GM18511 (cell line): ENCODE measurements around the gene CKB.
A peak's percentile ranks its signal among the peaks of the same experiment; 100 is the strongest.

ENCODE experiments used
- ATAC-seq: cut with Tn5 transposase; IDR thresholded peaks from one replicate; pipeline ENCODE4 v1.9.1; 2021; ENCODE audit warnings: mild to moderate bottlenecking, moderate library complexity; ENCODE audit not compliant: unreplicated experiment

CKB gene

DNA sequence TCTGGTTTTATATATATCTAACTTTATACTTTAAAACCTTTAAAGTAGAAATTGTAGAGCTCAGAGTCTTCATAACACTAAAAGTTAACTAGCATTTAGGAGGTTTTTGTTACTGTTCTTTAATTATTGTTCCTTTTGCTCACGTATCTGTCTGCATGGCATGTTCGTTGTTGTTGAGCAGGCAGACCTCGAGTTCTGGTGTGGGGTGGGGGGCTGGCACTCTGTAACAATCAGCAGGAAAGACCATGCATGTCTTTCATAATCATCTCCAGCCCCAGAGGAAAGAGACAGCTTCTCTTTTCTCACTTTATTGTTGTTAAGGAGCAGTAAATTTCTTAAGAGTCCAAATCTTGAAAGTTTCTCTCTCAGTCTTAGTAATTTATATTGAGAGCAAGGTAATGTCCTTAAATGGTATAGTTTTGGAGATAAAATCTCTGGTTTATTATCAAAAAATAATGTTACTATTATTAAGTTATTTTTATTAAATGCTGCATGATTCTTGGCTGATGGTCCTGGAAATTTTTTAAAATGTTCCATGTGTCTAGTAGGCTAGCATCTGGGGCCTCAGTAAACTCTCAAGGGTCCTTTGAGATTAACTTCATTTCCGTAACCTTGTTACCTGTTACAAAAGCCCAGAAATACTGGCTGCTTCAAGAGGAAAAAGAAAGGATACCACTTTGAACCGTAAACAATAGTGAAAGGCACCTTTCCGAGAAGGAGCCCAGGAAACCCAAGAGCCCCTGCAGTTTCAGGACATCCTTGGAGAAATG is 30.3 kb downstream of the CKB start:
- no peak for ATAC-seq

DNA sequence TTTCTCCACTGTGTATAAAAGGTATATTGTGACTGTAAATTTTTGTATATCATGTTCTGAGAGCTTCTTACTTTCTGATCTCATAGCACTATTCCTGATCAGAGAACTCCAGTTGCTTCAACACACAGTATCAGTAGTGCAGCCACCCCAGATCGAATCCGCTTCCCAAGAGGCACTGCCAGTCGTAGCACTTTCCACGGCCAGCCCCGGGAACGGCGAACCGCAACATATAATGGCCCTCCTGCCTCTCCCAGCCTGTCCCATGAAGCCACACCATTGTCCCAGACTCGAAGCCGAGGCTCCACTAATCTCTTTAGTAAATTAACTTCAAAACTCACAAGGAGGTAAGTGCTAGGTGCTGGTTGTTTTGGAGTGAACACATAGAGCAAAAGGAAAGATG is 30.9 kb downstream of the CKB start:
- ATAC-seq: no peak

DNA sequence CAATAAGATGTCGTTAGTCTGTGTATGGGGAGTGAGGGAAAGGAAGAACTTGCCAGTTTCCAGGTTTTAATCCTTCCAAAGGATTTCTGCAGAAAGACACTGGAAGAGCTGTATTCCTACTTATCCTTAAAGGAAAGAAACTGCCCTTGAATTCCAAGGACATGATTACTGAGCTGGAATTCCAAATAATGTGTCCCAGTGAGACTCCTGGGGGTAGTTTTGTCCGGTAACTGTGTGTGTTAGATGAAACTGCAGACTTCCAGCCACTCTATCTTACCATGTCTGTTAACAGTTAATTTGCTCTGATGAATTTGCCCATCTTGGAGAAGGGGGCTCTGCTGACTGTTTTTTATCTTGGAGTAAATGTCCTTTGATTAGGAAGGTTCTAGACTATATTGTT is 33.0 kb downstream of the CKB start:
- ATAC-seq: no peak

DNA sequence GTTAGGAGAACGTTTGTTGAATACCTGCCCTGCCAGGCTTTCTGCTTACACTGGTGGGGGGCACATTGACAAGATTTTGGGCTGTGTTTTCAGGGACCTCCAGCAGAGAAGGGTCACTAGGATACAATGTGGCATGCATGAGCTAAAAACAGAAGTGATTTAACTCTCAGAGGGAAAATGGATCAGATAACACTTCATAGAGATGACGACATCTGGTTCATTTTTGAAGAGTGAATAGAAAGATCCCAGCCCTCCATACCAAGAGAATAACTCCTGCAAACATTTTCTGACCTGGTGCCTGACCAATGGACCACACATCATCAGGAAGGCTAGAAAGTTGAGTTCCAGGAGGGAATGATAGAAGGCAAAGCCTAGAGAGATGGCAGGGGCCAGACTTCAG is 33.7 kb downstream of the CKB start:
- no peak for ATAC-seq

DNA sequence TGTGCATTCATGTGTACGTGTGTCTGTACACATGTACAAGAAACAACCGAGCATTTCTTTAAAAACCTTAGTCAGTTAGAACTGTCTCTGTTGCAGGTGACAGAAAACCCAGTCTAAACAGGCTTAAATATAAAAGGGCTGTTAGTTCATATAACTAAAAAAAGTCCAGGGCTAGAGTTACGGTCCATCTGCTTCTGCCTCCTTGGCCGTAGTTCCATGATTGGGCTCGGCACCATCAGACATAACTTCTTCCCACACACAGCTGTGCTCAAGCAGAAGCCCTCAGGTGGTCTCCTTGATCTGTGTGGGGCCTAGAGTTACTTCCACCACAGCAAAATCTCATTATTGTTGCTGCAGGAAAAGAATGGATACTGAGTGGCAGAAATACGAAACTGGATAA is 34.6 kb downstream of the CKB start:
- ATAC-seq: no peak

DNA sequence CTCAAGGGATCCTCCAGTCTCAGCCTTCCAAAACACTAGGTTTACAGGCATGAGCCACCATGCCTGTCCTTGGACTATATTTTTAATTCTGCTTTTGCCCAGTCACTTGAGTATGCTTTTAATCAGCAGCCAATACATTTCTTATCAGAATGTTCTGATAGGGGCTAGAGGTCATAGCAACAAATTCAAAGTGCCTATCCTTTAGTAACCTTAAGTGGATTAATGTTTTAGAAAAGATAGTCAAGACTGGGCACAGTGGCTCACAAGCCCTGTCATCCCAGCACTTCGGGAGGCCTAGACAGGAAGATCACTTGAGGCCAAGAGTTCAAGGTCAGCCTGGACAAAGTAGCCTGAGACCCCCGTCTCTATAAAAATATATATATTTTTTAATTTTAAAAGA is 37.1 kb downstream of the CKB start:
- ATAC-seq: no peak

DNA sequence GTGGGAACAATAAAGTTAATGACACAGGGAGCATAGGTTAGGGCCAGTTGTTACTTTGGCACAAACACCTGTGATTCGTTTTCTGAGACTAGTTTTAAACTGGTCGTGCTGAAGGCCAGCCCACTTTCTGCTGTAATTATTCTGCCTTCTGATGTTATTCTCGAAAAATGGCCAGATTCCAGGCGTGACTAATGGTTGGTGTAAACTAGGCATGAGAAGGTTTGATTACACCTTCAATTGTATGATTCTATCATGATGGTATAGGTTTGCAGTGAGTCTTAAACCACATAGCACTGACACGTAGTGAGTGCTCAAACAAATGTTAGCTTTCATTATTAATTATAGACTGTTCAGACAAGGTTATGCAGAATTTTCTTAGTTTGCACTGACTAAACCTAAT is 39.0 kb downstream of the CKB start:
- no peak for ATAC-seq

DNA sequence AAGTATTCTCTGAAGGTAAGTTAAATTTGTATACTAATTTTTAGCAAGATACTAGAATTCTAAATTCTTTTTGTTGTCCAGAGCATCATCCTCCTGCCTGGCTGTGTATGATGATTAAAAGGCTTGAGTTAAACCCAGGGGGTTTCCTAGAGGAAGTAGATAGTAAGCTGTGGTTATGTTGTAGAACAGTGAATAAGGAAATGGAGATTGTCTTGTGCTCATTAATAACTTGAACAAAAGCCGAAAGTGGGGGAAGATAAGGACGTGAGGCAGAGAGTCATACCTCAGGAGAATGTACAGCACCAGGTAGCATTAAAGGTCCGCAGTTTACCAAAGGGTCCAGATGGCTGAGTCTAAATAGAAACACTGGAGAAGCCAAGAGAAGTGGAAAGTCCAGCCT is 42.0 kb downstream of the CKB start:
- peak; percentile 85 for ATAC-seq

DNA sequence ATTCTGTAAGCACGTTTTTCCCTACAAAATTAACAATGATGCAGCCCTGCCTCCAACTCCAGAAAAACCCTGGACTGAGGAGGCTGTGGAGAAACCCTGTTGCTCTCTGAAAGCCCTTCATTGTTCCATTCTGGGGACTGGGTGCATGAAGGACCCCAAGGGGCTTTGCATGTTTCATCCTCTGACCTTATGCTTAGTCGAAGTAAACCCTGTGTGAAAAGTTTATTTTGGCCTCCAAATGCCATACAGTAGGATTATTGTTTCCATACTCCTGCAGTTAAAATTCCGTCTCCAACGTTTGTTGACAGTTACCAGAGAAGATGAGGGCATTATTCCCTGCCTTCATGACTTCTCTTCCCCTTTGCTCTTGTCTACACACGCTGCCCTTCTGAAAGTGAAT is 46.0 kb downstream of the CKB start:
- no peak for ATAC-seq

DNA sequence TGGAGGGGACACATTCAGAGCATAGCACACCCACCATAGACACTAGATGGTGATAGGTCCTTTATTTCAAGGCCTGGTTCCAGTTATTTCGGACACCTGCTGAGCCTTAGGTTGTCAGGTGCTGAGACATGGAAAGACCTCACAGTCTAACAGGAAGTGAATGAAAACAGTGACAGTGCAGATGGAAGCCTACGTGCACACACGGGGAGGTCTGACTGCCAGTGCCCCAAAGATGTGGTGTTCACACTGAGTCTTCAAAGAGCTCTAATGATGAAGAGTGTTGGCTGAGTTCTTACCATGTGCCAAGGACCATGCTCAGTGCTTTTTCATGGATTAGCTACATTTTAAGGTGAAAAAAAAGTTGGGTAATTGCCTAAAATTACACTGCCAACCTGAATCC is 46.6 kb downstream of the CKB start:
- ATAC-seq: no peak

DNA sequence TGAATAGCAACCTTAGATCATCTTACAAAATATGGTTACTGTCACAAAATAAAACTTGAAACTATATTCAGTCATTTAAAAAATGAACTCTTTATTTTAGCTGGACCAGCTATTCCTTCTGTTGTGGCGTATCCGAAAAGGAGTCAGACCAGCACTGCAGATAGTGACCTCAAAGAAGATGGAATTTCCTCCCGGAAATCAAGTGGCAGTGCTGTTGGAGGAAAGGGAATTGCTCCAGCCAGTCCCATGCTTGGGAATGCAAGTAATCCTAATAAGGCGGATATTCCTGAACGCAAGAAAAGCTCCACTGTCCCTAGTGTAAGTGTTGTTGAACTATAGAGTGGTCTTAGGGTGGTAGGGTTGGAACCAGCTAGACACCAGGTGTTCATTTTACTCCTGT is 47.7 kb downstream of the CKB start:
- no peak for ATAC-seq

DNA sequence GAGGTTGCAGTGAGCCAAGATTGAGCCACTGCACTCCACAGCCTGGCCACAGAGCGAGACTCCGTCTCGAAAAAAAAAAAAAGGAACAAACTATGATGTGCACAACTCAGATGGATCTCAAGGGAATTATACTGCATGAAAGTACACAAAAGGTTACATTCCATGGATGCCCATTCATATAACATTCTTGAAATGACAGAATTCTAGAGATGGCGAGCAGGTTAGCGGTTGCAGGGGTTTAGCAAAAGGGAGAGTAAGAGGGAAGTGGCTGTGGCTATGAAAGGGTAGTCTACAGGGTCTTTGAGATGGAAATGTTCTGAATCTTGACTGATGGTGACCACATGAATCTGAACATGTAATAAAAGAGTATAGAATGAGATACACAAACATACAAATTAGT is 49.7 kb downstream of the CKB start:
- no peak for ATAC-seq
